Measurements from ENCODE around the gene PCCA.
"Not testable (repeated sequence)": the region's sequence is repeated elsewhere in the genome, so short reads cannot be mapped to it uniquely, and the experiment has no call there.

The PCCA gene

DNA sequence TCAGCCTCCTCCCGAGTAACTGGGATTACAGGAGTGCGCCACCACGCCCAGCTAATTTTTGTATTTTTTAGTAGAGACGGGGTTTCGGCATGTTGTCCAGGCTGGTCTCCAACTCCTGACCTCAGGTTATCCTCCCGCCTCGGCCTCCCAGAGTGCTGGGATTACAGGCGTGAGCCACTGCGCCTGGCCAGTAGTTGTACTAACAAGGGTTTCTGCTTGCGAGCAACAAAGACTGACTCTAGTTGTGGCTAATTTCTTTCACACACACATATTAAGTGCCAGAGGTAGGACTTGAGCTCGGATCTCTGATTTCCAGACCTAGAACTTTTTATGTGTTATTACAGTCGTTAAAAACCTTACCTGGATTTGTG, 635 bp upstream of the PCCA start:
- in situ Hi-C loops (cut with MboI; ENCODE audit: low sequenced_read_pairs, unreplicated experiment): no loop called here
- no peak for DNase-seq (ENCODE audit: low spot score)
- TF ChIP-seq, protein P1, sequence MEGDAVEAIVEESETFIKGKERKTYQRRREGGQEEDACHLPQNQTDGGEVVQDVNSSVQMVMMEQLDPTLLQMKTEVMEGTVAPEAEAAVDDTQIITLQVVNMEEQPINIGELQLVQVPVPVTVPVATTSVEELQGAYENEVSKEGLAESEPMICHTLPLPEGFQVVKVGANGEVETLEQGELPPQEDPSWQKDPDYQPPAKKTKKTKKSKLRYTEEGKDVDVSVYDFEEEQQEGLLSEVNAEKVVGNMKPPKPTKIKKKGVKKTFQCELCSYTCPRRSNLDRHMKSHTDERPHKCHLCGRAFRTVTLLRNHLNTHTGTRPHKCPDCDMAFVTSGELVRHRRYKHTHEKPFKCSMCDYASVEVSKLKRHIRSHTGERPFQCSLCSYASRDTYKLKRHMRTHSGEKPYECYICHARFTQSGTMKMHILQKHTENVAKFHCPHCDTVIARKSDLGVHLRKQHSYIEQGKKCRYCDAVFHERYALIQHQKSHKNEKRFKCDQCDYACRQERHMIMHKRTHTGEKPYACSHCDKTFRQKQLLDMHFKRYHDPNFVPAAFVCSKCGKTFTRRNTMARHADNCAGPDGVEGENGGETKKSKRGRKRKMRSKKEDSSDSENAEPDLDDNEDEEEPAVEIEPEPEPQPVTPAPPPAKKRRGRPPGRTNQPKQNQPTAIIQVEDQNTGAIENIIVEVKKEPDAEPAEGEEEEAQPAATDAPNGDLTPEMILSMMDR (IDR thresholded peaks at IDR 0.05; ENCODE audit: borderline replicate concordance, control extremely low read depth, extremely low read depth, insufficient read depth, missing control alignments): no peak

DNA sequence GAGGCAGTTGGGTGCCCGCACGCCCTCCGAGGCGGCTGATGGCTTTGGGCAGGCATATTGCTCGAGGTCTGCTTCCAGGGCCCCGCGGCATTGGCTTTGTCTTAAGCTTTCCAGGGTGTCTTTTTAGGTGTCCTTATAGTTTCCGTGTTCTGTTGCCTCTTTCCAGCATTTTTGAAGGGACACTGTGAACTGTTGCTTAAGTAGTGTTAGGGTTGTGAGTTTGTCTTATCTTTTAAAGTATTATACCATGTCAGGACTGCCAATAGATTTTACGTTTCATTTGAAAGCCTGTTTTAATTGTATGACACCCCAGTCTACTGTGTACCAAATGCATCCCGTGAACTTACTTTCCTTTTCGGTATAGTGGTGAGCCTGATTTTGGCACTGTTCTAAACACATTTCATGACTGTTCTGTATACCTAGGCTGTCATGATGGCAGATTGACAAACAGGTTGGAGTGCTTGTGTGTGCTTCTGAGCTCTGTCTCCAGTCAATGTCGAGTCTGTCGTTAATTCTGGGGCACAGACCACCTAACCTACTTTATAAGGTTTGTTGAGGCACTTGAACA, 656 bp downstream of the PCCA start:
- no peak for DNase-seq (ENCODE audit: low spot score)
- TF ChIP-seq, protein P1 (IDR thresholded peaks at IDR 0.05; ENCODE audit: borderline replicate concordance, control extremely low read depth, extremely low read depth, insufficient read depth, missing control alignments): no peak
- in situ Hi-C loops (cut with MboI; ENCODE audit: low sequenced_read_pairs, unreplicated experiment): no loop called here

DNA sequence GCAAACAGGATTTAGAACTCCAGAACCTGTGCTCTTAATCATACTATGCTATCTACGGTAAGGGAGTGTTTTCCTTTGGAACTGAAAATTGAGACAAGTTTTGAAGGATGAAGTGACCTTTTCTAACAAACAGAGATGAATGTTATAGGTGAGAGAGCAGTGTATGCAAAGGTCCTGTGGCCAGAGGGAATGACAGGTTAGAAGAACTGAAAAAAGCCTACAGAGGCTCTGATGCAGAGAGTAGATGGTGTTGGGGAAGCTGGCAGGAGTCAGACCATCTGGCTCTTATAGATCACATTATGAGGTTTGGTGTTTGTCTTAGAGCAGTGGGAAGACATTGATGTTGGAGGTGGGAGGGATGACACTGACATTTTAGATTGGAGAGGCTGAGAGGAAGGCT, 2.0 kb downstream of the PCCA start:
- TF ChIP-seq, protein P1 (IDR thresholded peaks at IDR 0.05; ENCODE audit: borderline replicate concordance, control extremely low read depth, extremely low read depth, insufficient read depth, missing control alignments): no peak
- in situ Hi-C loops (cut with MboI; ENCODE audit: low sequenced_read_pairs, unreplicated experiment): no loop called here
- DNase-seq (ENCODE audit: low spot score): no peak

DNA sequence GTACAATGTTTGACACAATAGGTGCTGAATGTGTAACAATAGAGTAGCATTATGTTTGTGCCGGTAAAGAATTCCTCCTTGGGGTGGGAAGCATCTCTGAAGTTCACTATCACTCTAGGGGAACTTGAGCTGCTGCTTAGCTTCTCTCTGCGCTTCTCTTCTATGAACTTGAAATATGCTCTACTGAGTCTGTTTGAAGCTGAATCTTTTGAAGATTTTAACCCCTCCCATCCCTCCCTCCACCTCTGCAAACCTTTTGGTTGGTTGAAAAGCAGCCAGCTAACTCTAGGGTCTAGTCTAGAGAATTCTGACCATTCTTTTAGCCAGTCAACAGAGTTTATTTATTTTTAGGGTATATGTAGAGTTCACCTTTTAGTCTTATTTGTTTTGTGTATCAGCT, 2.5 kb downstream of the PCCA start:
- TF ChIP-seq, protein P1 (IDR thresholded peaks at IDR 0.05; ENCODE audit: borderline replicate concordance, control extremely low read depth, extremely low read depth, insufficient read depth, missing control alignments): no peak
- in situ Hi-C loops (cut with MboI; ENCODE audit: low sequenced_read_pairs, unreplicated experiment): no loop called here
- DNase-seq (ENCODE audit: low spot score): no peak

DNA sequence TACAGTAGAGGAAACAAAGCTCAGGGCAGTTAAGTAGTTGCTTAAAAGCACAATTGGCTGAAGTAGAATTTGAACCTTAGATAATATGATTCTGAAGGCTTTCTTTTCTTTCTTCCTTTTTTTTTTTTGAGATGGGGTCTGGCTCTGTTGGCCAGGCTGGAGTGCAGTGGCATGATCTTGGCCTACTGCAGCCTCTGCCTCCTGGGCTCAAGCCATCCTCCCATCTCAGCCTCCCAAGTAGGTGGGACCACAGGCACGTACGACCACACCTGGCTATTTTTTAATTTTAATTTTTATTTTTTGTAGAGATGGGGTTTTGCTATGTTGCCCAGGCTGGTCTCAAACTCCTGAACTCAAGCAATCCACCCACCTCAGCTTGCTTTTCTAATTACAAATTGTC, 3.4 kb downstream of the PCCA start:
- DNase-seq (ENCODE audit: low spot score); in situ Hi-C loops (cut with MboI; ENCODE audit: low sequenced_read_pairs, unreplicated experiment): not testable (repeated sequence)

DNA sequence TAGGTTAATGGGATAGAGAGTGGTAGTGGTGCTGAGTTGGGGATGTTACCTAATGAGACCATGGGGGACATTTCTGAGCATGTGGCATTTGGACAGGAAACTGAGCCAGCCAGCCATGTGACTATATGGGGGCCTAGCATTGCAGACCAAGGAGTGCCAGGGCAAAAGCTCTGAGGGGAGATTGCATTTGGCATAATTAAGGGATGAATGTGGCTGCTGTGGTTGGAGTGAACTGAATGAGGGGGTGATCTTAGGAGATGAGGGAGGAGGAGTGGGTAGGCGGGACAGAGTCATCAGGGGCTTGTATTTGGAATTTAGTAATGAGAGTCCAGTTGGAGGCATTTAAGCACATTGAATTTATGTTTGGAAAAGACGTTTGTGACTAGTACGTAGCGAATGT, 6.6 kb downstream of the PCCA start:
- no peak for DNase-seq (ENCODE audit: low spot score)
- TF ChIP-seq, protein P1 (IDR thresholded peaks at IDR 0.05; ENCODE audit: borderline replicate concordance, control extremely low read depth, extremely low read depth, insufficient read depth, missing control alignments): no peak
- in situ Hi-C loops (cut with MboI; ENCODE audit: low sequenced_read_pairs, unreplicated experiment): no loop called here

DNA sequence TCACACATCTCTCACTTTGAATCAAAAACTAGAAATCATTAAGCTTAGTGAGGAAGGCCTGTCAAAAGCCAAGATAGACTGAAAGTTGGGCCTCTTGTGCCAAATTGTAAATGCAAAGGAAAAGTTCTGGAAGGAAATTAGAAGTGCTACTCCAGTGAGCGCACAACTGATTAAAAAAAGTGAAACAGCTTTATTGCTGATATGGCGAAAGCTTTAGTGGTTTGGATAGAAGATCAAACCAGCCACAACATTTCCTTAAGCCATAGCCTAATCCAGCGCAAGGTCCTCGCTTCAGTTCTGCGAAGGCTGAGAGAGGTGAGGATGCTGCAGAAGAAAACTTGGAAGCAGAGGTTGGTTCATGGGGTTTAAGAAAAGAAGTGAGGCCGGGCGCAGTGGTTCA, 7.6 kb downstream of the PCCA start:
- in situ Hi-C loops (cut with MboI; ENCODE audit: low sequenced_read_pairs, unreplicated experiment): no loop called here
- no peak for DNase-seq (ENCODE audit: low spot score)
- TF ChIP-seq, protein P1 (IDR thresholded peaks at IDR 0.05; ENCODE audit: borderline replicate concordance, control extremely low read depth, extremely low read depth, insufficient read depth, missing control alignments): no peak

All from GM13976 (cell line).